Stimulated activated CD4-positive, alpha-beta T cell treated with anti-CD3 and anti-CD28 coated beads, TNF-alpha, amount 100 ng/mL, for 4 hours (primary cell): Measurements from ENCODE around the gene OARD1.
"Not testable (repeated sequence)": the region's sequence is repeated elsewhere in the genome, so short reads cannot be mapped to it uniquely, and the experiment has no call there.

Experiments
- DNase-seq, 3 experiments: peaks; one replicate each; pipeline ENCODE4 v3.0.0-alpha.2; 2020; ENCODE audit warnings: low read depth in 3 of 3

Gene OARD1

DNA sequence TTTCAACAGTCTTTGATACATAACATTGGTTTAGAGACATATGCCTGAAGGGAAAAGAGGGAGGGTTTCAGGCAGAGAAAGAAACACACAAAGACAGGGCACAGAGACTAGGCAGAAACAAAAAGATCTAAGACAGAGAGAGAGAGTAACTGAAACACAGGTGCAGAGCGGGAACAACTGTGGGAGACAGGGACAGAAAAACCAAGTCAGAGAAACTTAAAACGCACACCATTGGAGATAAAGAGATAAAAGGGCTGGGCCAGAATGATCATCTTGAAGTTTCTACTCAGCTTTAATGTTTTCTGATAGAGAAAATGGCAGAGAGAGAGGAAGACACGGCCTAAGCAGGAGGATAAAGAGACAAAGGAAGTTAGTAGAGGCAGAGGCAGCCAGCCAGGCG lies 44.9 kb downstream of the OARD1 start:
- DNase-seq = no peak

- no peak for DNase-seq
These were observed 46.1 kb downstream of the OARD1 start for GRCh38 chr6:41025966-41026530.

DNA sequence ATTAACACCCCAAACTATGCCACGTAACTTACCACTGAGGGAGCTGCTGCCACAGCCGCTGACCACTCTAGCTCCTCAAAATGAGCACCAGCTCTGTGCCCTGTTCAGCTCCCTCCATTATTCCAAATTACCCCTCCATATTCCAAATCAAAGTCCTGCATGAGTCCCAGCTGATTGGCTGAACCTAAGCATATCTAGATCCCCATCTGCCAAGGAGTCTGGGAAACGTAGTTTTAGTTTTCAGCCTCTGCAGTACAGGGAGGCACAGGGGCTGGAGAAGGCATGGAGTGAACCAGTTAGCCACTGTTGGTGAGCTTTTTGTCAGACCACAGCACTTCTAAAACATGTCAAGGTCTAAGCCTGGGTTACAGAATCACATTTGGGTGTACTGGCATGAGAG lies 49.0 kb downstream of the OARD1 start:
- no peak for DNase-seq

GRCh38 chr6:41022294-41022693 lies 49.9 kb downstream of the OARD1 start:
- no peak for DNase-seq

DNA sequence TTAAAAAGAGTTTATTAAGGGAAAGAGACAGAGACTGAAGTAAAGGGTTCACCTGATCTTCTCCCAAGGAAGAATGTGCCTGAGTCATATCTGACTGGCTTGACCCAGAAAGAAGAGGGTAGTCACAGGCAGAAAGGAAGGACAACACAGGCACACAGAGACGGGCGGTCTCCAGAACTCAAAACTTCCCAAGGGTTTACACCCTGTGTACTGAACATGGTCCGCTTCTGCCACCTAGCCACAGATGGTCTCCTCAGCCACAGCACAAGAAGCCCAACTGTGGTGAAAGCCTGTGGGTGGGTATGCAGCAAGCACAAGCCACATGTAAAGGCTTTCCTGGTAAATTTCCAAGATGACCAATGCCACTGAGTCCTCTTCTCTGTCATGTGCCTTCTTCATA lies 50.3 kb downstream of the OARD1 start:
- DNase-seq = no peak

DNA sequence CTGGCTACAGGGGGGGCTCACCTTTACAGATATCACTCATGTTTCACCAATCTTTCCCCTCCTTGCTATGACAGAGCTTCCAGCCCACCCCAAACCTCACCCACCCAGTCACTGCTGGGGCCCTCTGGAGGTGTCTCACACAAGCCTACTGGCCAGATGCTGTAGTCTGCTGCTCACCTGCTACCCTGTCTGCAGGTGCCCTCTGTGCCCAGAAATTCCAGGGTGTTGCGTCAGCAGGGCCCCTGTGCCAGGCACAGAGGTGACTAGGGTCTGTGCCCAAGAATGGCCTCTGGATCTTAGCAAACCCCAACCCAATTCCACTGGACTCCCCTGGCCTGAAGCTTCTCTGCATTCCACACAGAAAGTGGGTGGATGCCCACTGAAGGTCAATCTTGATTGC lies 54.5 kb downstream of the OARD1 start:
- no peak for DNase-seq

DNA sequence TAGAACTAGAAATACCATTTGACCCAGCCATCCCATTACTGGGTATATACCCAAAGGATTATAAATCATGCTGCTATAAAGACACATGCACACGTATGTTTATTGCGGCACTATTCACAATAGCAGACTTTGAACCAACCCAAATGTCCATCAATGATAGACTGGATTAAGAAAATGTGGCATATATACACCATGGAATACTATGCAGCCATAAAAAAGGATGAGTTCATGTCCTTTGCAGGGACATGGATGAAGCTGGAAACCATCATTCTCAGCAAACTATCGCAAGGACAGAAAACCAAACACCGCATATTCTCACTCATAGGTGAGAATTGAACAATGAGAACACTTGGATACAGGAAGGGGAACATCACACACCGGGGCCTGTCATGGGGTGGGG lies 56.3 kb downstream of the OARD1 start:
- not testable (repeated sequence) for DNase-seq

DNA sequence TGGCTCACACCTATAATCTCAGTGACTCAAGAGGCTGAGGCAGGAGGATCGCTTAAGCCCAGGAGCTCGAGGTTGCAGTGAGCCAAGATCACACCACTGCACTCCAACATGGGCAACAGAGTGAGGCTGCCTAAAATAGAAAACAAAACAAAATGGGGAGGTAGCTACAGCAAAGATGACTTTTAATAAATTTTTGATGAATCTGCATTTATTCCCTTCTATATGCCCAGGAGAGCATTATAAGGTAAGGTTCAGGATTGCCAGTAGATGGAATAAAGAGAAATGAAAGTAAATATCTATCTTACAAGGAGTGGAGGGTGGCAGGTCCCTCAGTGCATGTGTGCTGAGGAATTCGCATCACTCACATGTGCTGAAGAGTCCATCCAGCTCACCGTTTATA lies 57.4 kb downstream of the OARD1 start:
- DNase-seq = no peak
